Panc1 (cell line): Measurements from ENCODE around the gene RFX2. TPM values are rescaled to one million over a fixed set of nuclear protein-coding genes. Genes with fewer than 3 reads are reported as not detected.

ENCODE experiments used
- ATAC-seq: fragments of 200-7000 bp; cut with Tn5 transposase; 2 replicates; pipeline ENCODE4 v1.9.1; 2020; ENCODE audit warnings: mild to moderate bottlenecking, moderate library complexity
- BruUV-seq: library from RNA; stranded (reverse); fragments of 400-500 nt; replicated peaks from 2 replicates; lab custom pipeline; 2021; lab: Mats Ljungman, UMichigan
- CTCF ChIA-PET: fragments of 300-600 bp; sonication (Branson Sonifier 250); formaldehyde crosslinking; loops from one replicate; lab custom pipeline; 2022; ENCODE audit warnings: antibody characterized with exemption; lab: Charles Lee
- POLR2A ChIA-PET: fragments of 300-600 bp; sonication (Branson Sonifier 250); formaldehyde crosslinking; loops from one replicate; lab custom pipeline; 2022; ENCODE audit warnings: antibody characterized with exemption; lab: Charles Lee
- DNase-seq: peaks from one replicate; pipeline ENCODE4 v3.0.0-alpha.2; 2010; ENCODE audit warnings: low read depth, low spot score
- H3K27ac ChIP-seq: 2 replicates; pipeline ENCODE4 v1.5.1; 2011; ENCODE audit warnings: mild to moderate bottlenecking, low read length, inconsistent platforms
- H3K27me3 ChIP-seq: fragments of 200-500 bp; sonication (Bioruptor generic); 2 replicates; pipeline ENCODE4 v1.6.0; 2014; ENCODE audit warnings: low read length, inconsistent platforms; ENCODE audit not compliant: control insufficient read depth, insufficient read depth
- H3K36me3 ChIP-seq: fragments of 200-500 bp; sonication (Bioruptor generic); 2 replicates; pipeline ENCODE4 v1.5.1; 2014; ENCODE audit warnings: inconsistent platforms, mild to moderate bottlenecking, low read length, moderate library complexity; ENCODE audit not compliant: control insufficient read depth, insufficient read depth
- H3K4me1 ChIP-seq: 2 replicates; pipeline ENCODE4 v1.5.1; 2011; ENCODE audit warnings: inconsistent platforms, mild to moderate bottlenecking, low read length, moderate library complexity; ENCODE audit not compliant: control insufficient read depth, insufficient read depth
- H3K4me3 ChIP-seq, 2 experiments: 2 replicates each; pipeline ENCODE4 v1.5.1; 2011 to 2012; ENCODE audit warnings: low read depth in 2 of 2, low read length in 2 of 2, mild to moderate bottlenecking in 2 of 2, inconsistent platforms in 1 of 2, moderate library complexity in 1 of 2
- H3K9me3 ChIP-seq: fragments of 200-500 bp; sonication (Bioruptor generic); 2 replicates; pipeline ENCODE4 v1.5.1; 2014; ENCODE audit warnings: low read depth, mild to moderate bottlenecking, inconsistent platforms, low read length, moderate library complexity; ENCODE audit not compliant: control insufficient read depth, insufficient read depth
- POLR2AphosphoS5 ChIP-seq: IDR thresholded peaks from 2 replicates; pipeline ENCODE4 v1.6.1; 2012; ENCODE audit warnings: mild to moderate bottlenecking, low read depth, low read length, moderate library complexity
- SIN3A ChIP-seq: IDR thresholded peaks from 2 replicates; pipeline ENCODE4 v1.6.1; 2012; ENCODE audit warnings: low read depth, mild to moderate bottlenecking, low read length, moderate library complexity, borderline replicate concordance; ENCODE audit not compliant: insufficient read depth
- TCF7L2 ChIP-seq: IDR thresholded peaks from 2 replicates; pipeline ENCODE4 v1.6.1; 2011; ENCODE audit warnings: mild to moderate bottlenecking, low read depth, low read length, inconsistent platforms
- in situ Hi-C: cut with HindIII; loops from 2 replicates; pipeline ENCODE4 v1.10.0; 2016; ENCODE audit warnings: low sequenced_read_pairs, low pct_unique_long_range_greater_than_20kb
- intact Hi-C: fragments of 100-400 bp; cut with micrococcal nuclease; formaldehyde crosslinking; loops from one replicate; pipeline ENCODE4 v1.10.0; 2022; ENCODE audit not compliant: unreplicated experiment
- total RNA-seq: library from RNA; stranded (reverse); gene quantifications from one replicate; pipeline ENCODE4 v1.2.1, GENCODE V29; 2021; ENCODE audit not compliant: unreplicated experiment
- TF ChIP-seq, protein P1 (sequence below), 2 experiments: IDR thresholded peaks; 2 replicates each; pipeline ENCODE4 v1.6.1; 2011 to 2012; ENCODE audit warnings: low read depth in 2 of 2, control low read depth in 1 of 2, low read length in 1 of 2, mild to moderate bottlenecking in 1 of 2, moderate library complexity in 1 of 2; ENCODE audit not compliant: insufficient read depth in 1 of 2
- TF ChIP-seq, protein P2 (sequence below): fragments of 450-650 bp; IDR thresholded peaks from 2 replicates; pipeline ENCODE4 v1.5.1; 2017; ENCODE audit warnings: mild to moderate bottlenecking

The RFX2 gene
- total RNA-seq, 1 experiment from 2014 or later = 8.0 TPM

DNA sequence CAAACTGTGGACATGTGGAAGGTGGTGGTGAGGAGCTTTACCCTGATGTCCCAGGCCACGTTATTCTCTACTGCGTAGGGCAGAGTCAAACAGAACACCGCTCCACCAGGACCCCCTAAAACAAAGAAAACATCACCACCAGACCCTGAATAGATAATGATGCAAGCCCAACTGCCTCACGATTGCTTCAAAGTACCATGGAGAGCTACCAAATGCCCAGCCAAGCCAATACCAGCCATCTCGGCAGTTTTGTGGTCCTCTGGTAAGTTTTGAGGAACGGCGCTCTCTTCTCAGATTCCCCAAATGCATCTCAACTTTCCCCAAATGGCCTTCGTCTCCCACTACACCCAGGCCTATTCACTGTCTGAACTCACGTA is 138.0 kb downstream of the RFX2 start:
- Histone ChIP-seq H3K4me3 (no peak overlapping the region), H3K9me3 (no peaks in the 10 kb centered on the region), H3K36me3 (no peaks in the 10 kb centered on the region; the same call in 1 of the 2 replicates), H3K27me3 (no peaks in the 10 kb centered on the region), H3K27ac (no peak overlapping the region), H3K4me1 (peaks cover 12% of the 10 kb centered on the region)
- DNase-seq = no peak
- ATAC-seq = no peak
- TF ChIP-seq, protein P1, sequence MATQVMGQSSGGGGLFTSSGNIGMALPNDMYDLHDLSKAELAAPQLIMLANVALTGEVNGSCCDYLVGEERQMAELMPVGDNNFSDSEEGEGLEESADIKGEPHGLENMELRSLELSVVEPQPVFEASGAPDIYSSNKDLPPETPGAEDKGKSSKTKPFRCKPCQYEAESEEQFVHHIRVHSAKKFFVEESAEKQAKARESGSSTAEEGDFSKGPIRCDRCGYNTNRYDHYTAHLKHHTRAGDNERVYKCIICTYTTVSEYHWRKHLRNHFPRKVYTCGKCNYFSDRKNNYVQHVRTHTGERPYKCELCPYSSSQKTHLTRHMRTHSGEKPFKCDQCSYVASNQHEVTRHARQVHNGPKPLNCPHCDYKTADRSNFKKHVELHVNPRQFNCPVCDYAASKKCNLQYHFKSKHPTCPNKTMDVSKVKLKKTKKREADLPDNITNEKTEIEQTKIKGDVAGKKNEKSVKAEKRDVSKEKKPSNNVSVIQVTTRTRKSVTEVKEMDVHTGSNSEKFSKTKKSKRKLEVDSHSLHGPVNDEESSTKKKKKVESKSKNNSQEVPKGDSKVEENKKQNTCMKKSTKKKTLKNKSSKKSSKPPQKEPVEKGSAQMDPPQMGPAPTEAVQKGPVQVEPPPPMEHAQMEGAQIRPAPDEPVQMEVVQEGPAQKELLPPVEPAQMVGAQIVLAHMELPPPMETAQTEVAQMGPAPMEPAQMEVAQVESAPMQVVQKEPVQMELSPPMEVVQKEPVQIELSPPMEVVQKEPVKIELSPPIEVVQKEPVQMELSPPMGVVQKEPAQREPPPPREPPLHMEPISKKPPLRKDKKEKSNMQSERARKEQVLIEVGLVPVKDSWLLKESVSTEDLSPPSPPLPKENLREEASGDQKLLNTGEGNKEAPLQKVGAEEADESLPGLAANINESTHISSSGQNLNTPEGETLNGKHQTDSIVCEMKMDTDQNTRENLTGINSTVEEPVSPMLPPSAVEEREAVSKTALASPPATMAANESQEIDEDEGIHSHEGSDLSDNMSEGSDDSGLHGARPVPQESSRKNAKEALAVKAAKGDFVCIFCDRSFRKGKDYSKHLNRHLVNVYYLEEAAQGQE (IDR thresholded peaks at IDR 0.05; ENCODE audit: insufficient read depth in 1 of 2, low read depth in 2 of 2, low read length in 1 of 2) = peak; percentile 79 to 80
- TF ChIP-seq SIN3A = no peak
- TF ChIP-seq POLR2AphosphoS5 = no peak
- TF ChIP-seq TCF7L2 = no peak
- in situ Hi-C loops = no loop called here
- POLR2A ChIA-PET = no interaction called here
- intact Hi-C loops = no loop called here
- CTCF ChIA-PET = no interaction called here
- BruUV-seq = no TSS peak

DNA sequence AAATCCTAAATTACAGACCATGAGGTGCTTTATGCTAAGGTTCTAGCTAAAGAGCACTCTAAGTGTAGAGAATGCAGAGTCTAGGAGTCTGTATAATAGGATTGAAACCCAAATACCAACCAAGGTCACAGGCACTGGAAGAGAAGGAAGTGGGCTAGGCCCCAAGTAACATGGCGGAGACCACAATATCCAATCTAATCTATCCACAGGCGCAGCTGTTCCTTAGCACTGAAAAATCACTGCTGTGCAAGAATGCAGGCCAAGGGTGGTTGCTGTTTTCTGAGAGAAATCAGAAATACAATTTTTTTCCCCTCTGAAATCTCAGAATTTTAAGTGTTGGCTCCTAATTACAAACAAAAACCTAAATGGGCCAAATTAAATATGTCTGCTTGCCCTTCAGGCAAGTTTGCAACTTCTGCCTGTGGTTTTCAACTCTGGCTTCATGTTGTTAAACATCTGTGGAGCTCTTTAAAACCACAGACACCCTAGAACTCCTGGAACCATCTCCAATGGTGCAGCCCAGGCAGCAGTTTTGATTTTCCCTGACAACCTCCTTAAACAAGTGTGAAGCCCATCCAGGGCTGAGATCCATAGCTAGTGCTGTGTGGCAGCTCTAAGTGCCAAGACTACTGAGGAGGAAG is 138.5 kb downstream of the RFX2 start:
- POLR2A ChIA-PET = no interaction called here
- in situ Hi-C loops = no loop called here
- ATAC-seq = no peak

More for the DNA sequence above, 138.5 kb downstream of the RFX2 start:
- H3K36me3 ChIP-seq = no peaks in the 10 kb centered on the region
- peaks cover 12% of the 10 kb centered on the region for H3K4me1 ChIP-seq
- BruUV-seq = no TSS peak
- CTCF ChIA-PET = interaction anchor here (0.6 kb wide), 1 partner anchor 151 kb away, joined by 5 read pairs; no protein-coding TSS in a partner anchor
- TF ChIP-seq, protein P1 (IDR thresholded peaks at IDR 0.05; ENCODE audit: insufficient read depth in 1 of 2, low read depth in 2 of 2, low read length in 1 of 2) = no peak
- TF ChIP-seq, protein P2, sequence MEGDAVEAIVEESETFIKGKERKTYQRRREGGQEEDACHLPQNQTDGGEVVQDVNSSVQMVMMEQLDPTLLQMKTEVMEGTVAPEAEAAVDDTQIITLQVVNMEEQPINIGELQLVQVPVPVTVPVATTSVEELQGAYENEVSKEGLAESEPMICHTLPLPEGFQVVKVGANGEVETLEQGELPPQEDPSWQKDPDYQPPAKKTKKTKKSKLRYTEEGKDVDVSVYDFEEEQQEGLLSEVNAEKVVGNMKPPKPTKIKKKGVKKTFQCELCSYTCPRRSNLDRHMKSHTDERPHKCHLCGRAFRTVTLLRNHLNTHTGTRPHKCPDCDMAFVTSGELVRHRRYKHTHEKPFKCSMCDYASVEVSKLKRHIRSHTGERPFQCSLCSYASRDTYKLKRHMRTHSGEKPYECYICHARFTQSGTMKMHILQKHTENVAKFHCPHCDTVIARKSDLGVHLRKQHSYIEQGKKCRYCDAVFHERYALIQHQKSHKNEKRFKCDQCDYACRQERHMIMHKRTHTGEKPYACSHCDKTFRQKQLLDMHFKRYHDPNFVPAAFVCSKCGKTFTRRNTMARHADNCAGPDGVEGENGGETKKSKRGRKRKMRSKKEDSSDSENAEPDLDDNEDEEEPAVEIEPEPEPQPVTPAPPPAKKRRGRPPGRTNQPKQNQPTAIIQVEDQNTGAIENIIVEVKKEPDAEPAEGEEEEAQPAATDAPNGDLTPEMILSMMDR = no peak
- TF ChIP-seq SIN3A = no peak
- no peak for TF ChIP-seq POLR2AphosphoS5
- TF ChIP-seq TCF7L2 = no peak
- H3K4me3 ChIP-seq = no peak overlapping the region
- no peak for DNase-seq
- H3K9me3 ChIP-seq = no peaks in the 10 kb centered on the region
- no peak overlapping the region for H3K27ac ChIP-seq
- intact Hi-C loops = no loop called here
- no peaks in the 10 kb centered on the region for H3K27me3 ChIP-seq
